HG02678 (cell line): Measurements from ENCODE around the gene DNAAF1.

Experiments used
- ATAC-seq: cut with Tn5 transposase; IDR thresholded peaks from one replicate; pipeline ENCODE4 v1.9.1; 2021; ENCODE audit warnings: mild to moderate bottlenecking, moderate library complexity; ENCODE audit not compliant: unreplicated experiment

The DNAAF1 gene

GRCh38 chr16:84121007-84121406, 24.1 kb upstream of the DNAAF1 start:
- ATAC-seq = no peak

- ATAC-seq = no peak
Observed at GRCh38 chr16:84124257-84125073, 20.6 kb upstream of the DNAAF1 start.

- no peak for ATAC-seq
Observed at GRCh38 chr16:84131117-84131516, 14.0 kb upstream of the DNAAF1 start.

- ATAC-seq = no peak
Observed at GRCh38 chr16:84132527-84133285, 12.4 kb upstream of the DNAAF1 start.

- ATAC-seq = no peak
Observed at GRCh38 chr16:84136331-84137125, 8.6 kb upstream of the DNAAF1 start.

GRCh38 chr16:84137287-84137686, 7.8 kb upstream of the DNAAF1 start:
- no peak for ATAC-seq

- ATAC-seq = no peak
Observed at GRCh38 chr16:84137769-84138357, 7.2 kb upstream of the DNAAF1 start.

- no peak for ATAC-seq
Observed at GRCh38 chr16:84138500-84138823, 6.6 kb upstream of the DNAAF1 start.

GRCh38 chr16:84138824-84139627, 6.1 kb upstream of the DNAAF1 start:
- ATAC-seq = peak; percentile 51

- ATAC-seq = no peak
Observed at GRCh38 chr16:84139628-84140258, 5.4 kb upstream of the DNAAF1 start.

GRCh38 chr16:84141143-84141670, 3.9 kb upstream of the DNAAF1 start:
- no peak for ATAC-seq

GRCh38 chr16:84143081-84143480, 2.0 kb upstream of the DNAAF1 start:
- ATAC-seq = no peak

- ATAC-seq = no peak
Observed at GRCh38 chr16:84143784-84144199, 1.3 kb upstream of the DNAAF1 start.

- ATAC-seq = no peak
Observed at GRCh38 chr16:84144209-84144858, 774 bp upstream of the DNAAF1 start.

- no peak for ATAC-seq
Observed at GRCh38 chr16:84150926-84151325, 5.8 kb downstream of the DNAAF1 start.

GRCh38 chr16:84153660-84154214, 8.6 kb downstream of the DNAAF1 start:
- ATAC-seq = no peak

- no peak for ATAC-seq
Observed at GRCh38 chr16:84155226-84155625, 10.1 kb downstream of the DNAAF1 start.

- no peak for ATAC-seq
Observed at GRCh38 chr16:84155771-84156170, 10.7 kb downstream of the DNAAF1 start.

GRCh38 chr16:84156342-84156784, 11.3 kb downstream of the DNAAF1 start:
- ATAC-seq = no peak
